Right cardiac atrium (tissue), 5 donors: Measurements from ENCODE around the gene TARS3. TPM values are rescaled to one million over a fixed set of nuclear protein-coding genes. Genes with fewer than 3 reads are reported as not detected.

Experiments
- ATAC-seq, 2 donors: fragments of 200-7000 bp; cut with Tn5 transposase; one replicate each; pipeline versions ENCODE4 v1.8.0 to v1.9.1; 2020; ENCODE audit warnings: moderate library complexity in 2 of 2, mild to moderate bottlenecking in 1 of 2
- DNase-seq, 3 donors: peaks; one replicate each; pipeline ENCODE4 v3.0.0-alpha.2; 2020
- H3K27ac ChIP-seq: one replicate; pipeline ENCODE4 v1.5.1; 2013; ENCODE audit warnings: mild to moderate bottlenecking, low read length, control low read depth, moderate library complexity
- H3K27me3 ChIP-seq: one replicate; pipeline ENCODE4 v1.6.1; 2013; ENCODE audit not compliant: control insufficient read depth, insufficient read depth
- H3K4me1 ChIP-seq: one replicate; pipeline ENCODE4 v1.6.1; 2013; ENCODE audit warnings: low read length; ENCODE audit not compliant: control insufficient read depth, insufficient read depth
- H3K4me3 ChIP-seq: one replicate; pipeline ENCODE4 v1.5.1; 2013; ENCODE audit warnings: low read length, control low read depth
- H3K9me3 ChIP-seq: one replicate; pipeline ENCODE4 v1.6.1; 2013; ENCODE audit warnings: low read length; ENCODE audit not compliant: control insufficient read depth
- WGBS: extraction: QIAGEN DNeasy Blood & Tissue Kit; methylation state at CpG from one replicate; pipeline ENCODE4 v1.1.7; 2013; 5-methylcytosine and 5-hydroxymethylcytosine counted together
- intact Hi-C, 4 donors: fragments of 100-400 bp; cut with DNase I; formaldehyde crosslinking; loops; one replicate each; pipeline versions ENCODE4 v1.11.0 to v1.14.0; 2022 to 2023
- polyA plus RNA-seq: library from polyadenylated mRNA; stranded (reverse); fragments of 200-250 nt; gene quantifications from one replicate; pipeline ENCODE4 v1.2.3, GENCODE V29; 2013
- total RNA-seq, 4 donors: library from RNA; stranded (reverse); fragmentation: NEBNext Ultra II Directional; extraction: Animal tissue kit (Norgen Biotek cat#: 25700); gene quantifications; one replicate each; pipeline ENCODE4 v1.2.1, GENCODE V29; 2021
- donor health status: healthy with polysubstance abuse.
- donor health status: DM: no; HTN: yes; CAD: no.
- donor health status: DM: no; HTN: no; CAD: no.
- donor health status: DM: no; HTN: yes; CAD: no; lungs with severe emphysema.
- donor health status: DM: yes; HTN: yes; CAD: no.

The TARS3 gene
- total and polyA plus RNA-seq, 5 donors, result 10.0 to 26.8 (median 23.7) TPM

- H3K4me3 ChIP-seq, result no peak overlapping the region
- WGBS, result 84% methylated on average over 14 of the region's 14 CpGs
- peaks cover 9% of the 10 kb centered on the region for H3K4me1 ChIP-seq
- ATAC-seq (no peak), DNase-seq (peak in 1 of 3 donors; percentile 53)
- H3K9me3 ChIP-seq, result no peaks in the 10 kb centered on the region
- intact Hi-C loops, result no loop called here
- no peak overlapping the region for H3K27ac ChIP-seq
- no peaks in the 10 kb centered on the region for H3K27me3 ChIP-seq
These were observed 110.2 kb downstream of the TARS3 start for GRCh38 chr15:101614001-101614585.

- peak in 1 of 2 donors; percentile 19 for ATAC-seq
- Histone ChIP-seq H3K27ac (no peak overlapping the region), H3K4me3 (no peak overlapping the region), H3K27me3 (no peaks in the 10 kb centered on the region), H3K9me3 (no peaks in the 10 kb centered on the region), H3K4me1 (peaks cover 9% of the 10 kb centered on the region)
- intact Hi-C loops, result no loop called here
- peak; percentile 80 to 93 (median 92) for DNase-seq
- 41% methylated on average over 20 of the region's 20 CpGs for WGBS
These were observed 110.9 kb downstream of the TARS3 start for GRCh38 chr15:101613130-101614000.

GRCh38 chr15:101612676-101613075, 111.6 kb downstream of the TARS3 start:
- no peak overlapping the region for H3K27ac ChIP-seq
- H3K4me1 ChIP-seq, result peaks cover 9% of the 10 kb centered on the region
- WGBS, result 93% methylated on average over 11 of the region's 11 CpGs
- peak in 1 of 3 donors; percentile 52 for DNase-seq
- H3K27me3 ChIP-seq, result no peaks in the 10 kb centered on the region
- ATAC-seq, result no peak
- H3K4me3 ChIP-seq, result no peak overlapping the region
- H3K9me3 ChIP-seq, result no peaks in the 10 kb centered on the region
- intact Hi-C loops, result no loop called here

GRCh38 chr15:101611580-101612299, 112.5 kb downstream of the TARS3 start:
- DNase-seq (peak in 1 of 3 donors; percentile 61), ATAC-seq (no peak)
- H3K4me3 ChIP-seq, result no peak overlapping the region
- no peaks in the 10 kb centered on the region for H3K27me3 ChIP-seq
- H3K27ac ChIP-seq, result no peak overlapping the region
- 87% methylated on average over 10 of the region's 10 CpGs for WGBS
- peaks cover 9% of the 10 kb centered on the region for H3K4me1 ChIP-seq
- H3K9me3 ChIP-seq, result no peaks in the 10 kb centered on the region
- intact Hi-C loops, result no loop called here

- Histone ChIP-seq H3K27ac (no peak overlapping the region), H3K27me3 (no peaks in the 10 kb centered on the region), H3K4me3 (no peak overlapping the region), H3K9me3 (no peaks in the 10 kb centered on the region), H3K4me1 (peaks cover 7% of the 10 kb centered on the region)
- ATAC-seq (no peak), DNase-seq (no peak)
- intact Hi-C loops, result no loop called here
- 93% methylated on average over 15 of the region's 15 CpGs for WGBS
These were observed 113.3 kb downstream of the TARS3 start for GRCh38 chr15:101611007-101611406.

- ATAC-seq, result no peak
- Histone ChIP-seq H3K27me3 (no peaks in the 10 kb centered on the region), H3K9me3 (no peaks in the 10 kb centered on the region), H3K27ac (no peak overlapping the region), H3K4me3 (no peak overlapping the region), H3K4me1 (peaks cover 7% of the 10 kb centered on the region)
- WGBS, result 94% methylated on average over 8 of the region's 8 CpGs
- DNase-seq, result no peak
- intact Hi-C loops, result no loop called here
These were observed 113.7 kb downstream of the TARS3 start for GRCh38 chr15:101610611-101611000.

GRCh38 chr15:101609742-101610610, 114.3 kb downstream of the TARS3 start:
- Histone ChIP-seq H3K27me3 (no peaks in the 10 kb centered on the region), H3K9me3 (no peaks in the 10 kb centered on the region), H3K4me3 (no peak overlapping the region), H3K4me1 (peaks cover 7% of the 10 kb centered on the region), H3K27ac (no peak overlapping the region)
- intact Hi-C loops, result no loop called here
- no peak for DNase-seq
- WGBS, result 82% methylated on average over 23 of the region's 23 CpGs
- no peak for ATAC-seq

GRCh38 chr15:101608201-101608600, 116.1 kb downstream of the TARS3 start:
- intact Hi-C loops, result no loop called here
- Histone ChIP-seq H3K9me3 (peaks cover 2% of the 10 kb centered on the region), H3K27me3 (no peaks in the 10 kb centered on the region), H3K4me1 (peaks cover 3% of the 10 kb centered on the region), H3K27ac (no peak overlapping the region), H3K4me3 (no peak overlapping the region)
- ATAC-seq (peak in 1 of 2 donors; percentile 23), DNase-seq (no peak)
- 71% methylated on average over 9 of the region's 9 CpGs for WGBS

GRCh38 chr15:101607108-101607507, 117.2 kb downstream of the TARS3 start:
- no peak overlapping the region for H3K4me3 ChIP-seq
- H3K4me1 ChIP-seq, result no peaks in the 10 kb centered on the region
- H3K27me3 ChIP-seq, result no peaks in the 10 kb centered on the region
- ATAC-seq, result no peak
- peaks cover 2% of the 10 kb centered on the region for H3K9me3 ChIP-seq
- 84% methylated on average over 2 of the region's 2 CpGs for WGBS
- intact Hi-C loops, result no loop called here
- H3K27ac ChIP-seq, result no peak overlapping the region
- DNase-seq, result no peak

- no peak for ATAC-seq
These were observed 120.0 kb downstream of the TARS3 start for GRCh38 chr15:101604124-101604874.

More at GRCh38 chr15:101604124-101604874, 120.0 kb downstream of the TARS3 start:
- 88% methylated on average over 4 of the region's 4 CpGs for WGBS
- Histone ChIP-seq H3K27me3 (no peaks in the 10 kb centered on the region), H3K4me1 (no peaks in the 10 kb centered on the region), H3K27ac (no peak overlapping the region), H3K9me3 (peaks cover 2% of the 10 kb centered on the region), H3K4me3 (no peak overlapping the region)
- intact Hi-C loops, result no loop called here
- DNase-seq, result no peak
